Transverse colon (tissue), 4 donors: Measurements from ENCODE around the gene BICDL2. TPM values are rescaled to one million over a fixed set of nuclear protein-coding genes. Genes with fewer than 3 reads are reported as not detected.
A peak's percentile ranks its signal among the peaks of the same experiment; 100 is the strongest.
"Not testable (repeated sequence)": the region's sequence is repeated elsewhere in the genome, so short reads cannot be mapped to it uniquely, and the experiment has no call there.

Experiments used
- DNase-seq: peaks from one replicate; pipeline ENCODE4 v3.0.0-alpha.2; 2019
- H3K27ac ChIP-seq, 4 donors: fragments of 200-600 bp; sonication (generic); 2 replicates each; pipeline ENCODE4 v1.5.1; 2016 to 2018; ENCODE audit warnings: inconsistent platforms in 4 of 4
- H3K27me3 ChIP-seq: fragments of 200-600 bp; sonication (generic); 2 replicates; pipeline ENCODE4 v1.5.1; 2017; ENCODE audit warnings: inconsistent platforms
- H3K36me3 ChIP-seq, 4 donors: fragments of 200-600 bp; sonication (generic); 2 replicates each; pipeline ENCODE4 v1.5.1; 2017 to 2019; ENCODE audit warnings: inconsistent platforms in 4 of 4
- H3K4me1 ChIP-seq, 4 donors: fragments of 200-600 bp; sonication (generic); 2 replicates each; pipeline ENCODE4 v1.5.1; 2017 to 2020; ENCODE audit warnings: inconsistent platforms in 4 of 4
- H3K4me3 ChIP-seq, 4 donors: fragments of 200-600 bp; sonication (generic); 1 replicate in 1 of 4; 2 replicates in 3 of 4; pipeline versions ENCODE4 v1.5.1 to v1.6.1; 2017 to 2019; ENCODE audit warnings: inconsistent platforms in 4 of 4
- H3K9me3 ChIP-seq, 2 donors: fragments of 200-600 bp; sonication (generic); 2 replicates each; pipeline ENCODE4 v1.5.1; 2017 to 2019; ENCODE audit warnings: inconsistent platforms in 2 of 2
- CTCF ChIP-seq, 5 experiments: fragments of 200-600 bp in 3 of 5; fragments of 450-650 bp in 2 of 5; sonication (generic) in 3 of 5; IDR thresholded peaks; 1 replicate in 2 of 5; 2 replicates in 3 of 5; pipeline ENCODE4 v1.5.1; 2016 to 2017; ENCODE audit warnings: antibody characterized with exemption in 5 of 5, inconsistent platforms in 3 of 5, mild to moderate bottlenecking in 2 of 5, moderate library complexity in 1 of 5
- EP300 ChIP-seq: sonication (generic); formaldehyde crosslinking; IDR thresholded peaks from one replicate; pipeline ENCODE4 v1.6.1; 2017; ENCODE audit warnings: antibody characterized with exemption, low read depth
- POLR2A ChIP-seq: fragments of 450-650 bp; IDR thresholded peaks from one replicate; pipeline ENCODE4 v1.6.1; 2016; ENCODE audit warnings: antibody characterized with exemption, mild to moderate bottlenecking, moderate library complexity
- POLR2AphosphoS5 ChIP-seq, 3 donors: sonication (generic); formaldehyde crosslinking; IDR thresholded peaks; one replicate each; pipeline ENCODE4 v1.6.1; 2016; ENCODE audit warnings: antibody characterized with exemption in 3 of 3
- WGBS, 2 donors: methylation state at CpG; one replicate each; pipeline ENCODE4 v1.1.5; 2018; ENCODE audit warnings: low coverage in 1 of 2; 5-methylcytosine and 5-hydroxymethylcytosine counted together
- in situ Hi-C, 4 donors: fragments of 200-750 bp; cut with MboI; loops; one replicate each; pipeline versions ENCODE4 v1.15.0 to v1.15.1; 2017; ENCODE audit warnings: low sequenced_read_pairs in 3 of 4, low pct_ligation_motif_present in 1 of 4, low pct_unique_long_range_greater_than_20kb in 1 of 4
- intact Hi-C: fragments of 100-400 bp; cut with DNase I; formaldehyde crosslinking; loops from one replicate; pipeline ENCODE4 v1.15.1; 2023; ENCODE audit warnings: low total_unique reads
- total RNA-seq, 4 donors: library from RNA; depleted of rRNA; stranded (reverse); fragments of >200 nt; gene quantifications; one replicate each; pipeline ENCODE4 v1.1.0, GENCODE V29; 2016

BICDL2 gene
- total RNA-seq = 100 to 1,000 TPM; 123 to 357 (median 167) TPM

- Histone ChIP-seq H3K27ac (peak within 1 kb of the TSS; percentile 76 to 88 (median 84)), H3K36me3 (no peaks in the 10 kb centered on the region), H3K9me3 (no peaks in the 10 kb centered on the region), H3K4me1 (peaks cover 0 to 46% (median 29%) of the 10 kb centered on the region in 4 donors), H3K27me3 (peaks cover 69% of the 10 kb centered on the region), H3K4me3 (peak within 1 kb of the TSS; percentile 35 to 72 (median 58))
- in situ Hi-C loops (loop anchor here in 1 of 4 donors (25.0 kb wide), 1 partner anchor 100 kb away; the partner anchor contains the start of gene ZNF213), intact Hi-C loops (no loop called here)
- DNase-seq = peak; percentile 87
- TF ChIP-seq EP300 (no peak), POLR2AphosphoS5 (IDR thresholded peaks at IDR 0.05) (peak; percentile 45 to 74 (median 72)), POLR2A (peak; percentile 61)
- WGBS, 2 donors = 9 to 67% methylated on average over 1 to 26 of the region's 44 CpGs
Measured at GRCh38 chr16:3036726-3037315, at the start of gene BICDL2. BICDL2 (minus strand) TSS chr16:3036944; CDS start chr16:3035496, 1,448 bp downstream.

- no peaks in the 10 kb centered on the region for H3K27me3 ChIP-seq
- peak overlapping the region in 1 of 4 donors; percentile 27 for H3K4me3 ChIP-seq
- no peaks in the 10 kb centered on the region for H3K36me3 ChIP-seq
- DNase-seq = no peak
- intact Hi-C loops (no loop called here), in situ Hi-C loops (no loop called here)
- H3K4me1 ChIP-seq = peaks cover 0 to 7% (median 0%) of the 10 kb centered on the region in 4 donors
- peak overlapping the region in 2 of 4 donors; percentile 27 to 34 for H3K27ac ChIP-seq
- H3K9me3 ChIP-seq = no peaks in the 10 kb centered on the region
- no peak for TF ChIP-seq CTCF (IDR thresholded peaks at IDR 0.05)
- no peak for TF ChIP-seq EP300
- TF ChIP-seq POLR2AphosphoS5 (IDR thresholded peaks at IDR 0.05) = no peak
- no peak for TF ChIP-seq POLR2A
- 60 to 86% methylated on average over 5 to 17 of the region's 17 CpGs for WGBS, 2 donors
Measured at GRCh38 chr16:3085868-3086595, 49.3 kb upstream of the BICDL2 start.

GRCh38 chr16:3084969-3085670, 48.4 kb upstream of the BICDL2 start:
- Histone ChIP-seq H3K9me3 (no peaks in the 10 kb centered on the region), H3K27ac (no peak overlapping the region), H3K36me3 (no peaks in the 10 kb centered on the region), H3K27me3 (no peaks in the 10 kb centered on the region), H3K4me1 (peaks cover 0 to 7% (median 0%) of the 10 kb centered on the region in 4 donors), H3K4me3 (no peak overlapping the region)
- intact Hi-C loops (no loop called here), in situ Hi-C loops (no loop called here)
- no peak for DNase-seq
- no peak for TF ChIP-seq POLR2AphosphoS5 (IDR thresholded peaks at IDR 0.05)
- no peak for TF ChIP-seq EP300
- TF ChIP-seq POLR2A = no peak
- no peak for TF ChIP-seq CTCF (IDR thresholded peaks at IDR 0.05)
- WGBS, 2 donors = 83 to 87% methylated on average over 6 to 7 of the region's 7 CpGs

- Histone ChIP-seq H3K27me3 (no peaks in the 10 kb centered on the region), H3K27ac (no peak overlapping the region), H3K4me3 (no peak overlapping the region), H3K36me3 (no peaks in the 10 kb centered on the region), H3K4me1 (peaks cover 0 to 7% (median 0%) of the 10 kb centered on the region in 4 donors), H3K9me3 (no peaks in the 10 kb centered on the region)
- intact Hi-C loops (no loop called here), in situ Hi-C loops (no loop called here)
- 88 to 100% methylated on average over 1 of the region's 1 CpG for WGBS, 2 donors
- DNase-seq = no peak
- no peak for TF ChIP-seq POLR2AphosphoS5 (IDR thresholded peaks at IDR 0.05)
- TF ChIP-seq EP300 = no peak
- TF ChIP-seq POLR2A = no peak
- no peak for TF ChIP-seq CTCF (IDR thresholded peaks at IDR 0.05)
Measured at GRCh38 chr16:3084491-3084890, 47.7 kb upstream of the BICDL2 start.

GRCh38 chr16:3083408-3083807, 46.7 kb upstream of the BICDL2 start:
- H3K27me3 ChIP-seq, H3K4me1 ChIP-seq, H3K27ac ChIP-seq, H3K4me3 ChIP-seq, H3K36me3 ChIP-seq, DNase-seq, H3K9me3 ChIP-seq, intact Hi-C loops, in situ Hi-C loops: not testable (repeated sequence)
- 93 to 96% methylated on average over 3 to 8 of the region's 8 CpGs for WGBS, 2 donors

GRCh38 chr16:3081957-3082356, 45.2 kb upstream of the BICDL2 start:
- H3K27me3 ChIP-seq, H3K36me3 ChIP-seq, intact Hi-C loops, in situ Hi-C loops, H3K9me3 ChIP-seq, H3K27ac ChIP-seq, DNase-seq, H3K4me3 ChIP-seq, H3K4me1 ChIP-seq: not testable (repeated sequence)
- WGBS, 2 donors = 75 to 82% methylated on average over 6 to 11 of the region's 13 CpGs
